ENCODE measurements around the gene ZNF692.

- TF ChIP-seq CTCF (IDR thresholded peaks at IDR 0.05; ENCODE audit: insufficient read depth, low read length, poor library complexity, severe bottlenecking) (no peak), EZH2phosphoT487 (conservative IDR thresholded peaks at IDR 0.05; ENCODE audit: low read length) (no peak)
Measured at GRCh38 chr1:248851390-248851789, 7.5 kb downstream of the ZNF692 start.

Data from SU-DHL-6 (cell line).